Epithelial cell of alveolus of lung (primary cell): Measurements from ENCODE around the gene TAB2. TPM values are rescaled to one million over a fixed set of nuclear protein-coding genes. Genes with fewer than 3 reads are reported as not detected.

Experiments
- total RNA-seq: library from RNA; depleted of rRNA; stranded (reverse); fragments of >200 nt; gene quantifications from 2 replicates; pipeline ENCODE4 v1.2.1, GENCODE V29; 2015

The TAB2 gene, protein sequence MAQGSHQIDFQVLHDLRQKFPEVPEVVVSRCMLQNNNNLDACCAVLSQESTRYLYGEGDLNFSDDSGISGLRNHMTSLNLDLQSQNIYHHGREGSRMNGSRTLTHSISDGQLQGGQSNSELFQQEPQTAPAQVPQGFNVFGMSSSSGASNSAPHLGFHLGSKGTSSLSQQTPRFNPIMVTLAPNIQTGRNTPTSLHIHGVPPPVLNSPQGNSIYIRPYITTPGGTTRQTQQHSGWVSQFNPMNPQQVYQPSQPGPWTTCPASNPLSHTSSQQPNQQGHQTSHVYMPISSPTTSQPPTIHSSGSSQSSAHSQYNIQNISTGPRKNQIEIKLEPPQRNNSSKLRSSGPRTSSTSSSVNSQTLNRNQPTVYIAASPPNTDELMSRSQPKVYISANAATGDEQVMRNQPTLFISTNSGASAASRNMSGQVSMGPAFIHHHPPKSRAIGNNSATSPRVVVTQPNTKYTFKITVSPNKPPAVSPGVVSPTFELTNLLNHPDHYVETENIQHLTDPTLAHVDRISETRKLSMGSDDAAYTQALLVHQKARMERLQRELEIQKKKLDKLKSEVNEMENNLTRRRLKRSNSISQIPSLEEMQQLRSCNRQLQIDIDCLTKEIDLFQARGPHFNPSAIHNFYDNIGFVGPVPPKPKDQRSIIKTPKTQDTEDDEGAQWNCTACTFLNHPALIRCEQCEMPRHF
- total RNA-seq = 25.7 and 35.5 TPM in 2 replicates

DNA sequence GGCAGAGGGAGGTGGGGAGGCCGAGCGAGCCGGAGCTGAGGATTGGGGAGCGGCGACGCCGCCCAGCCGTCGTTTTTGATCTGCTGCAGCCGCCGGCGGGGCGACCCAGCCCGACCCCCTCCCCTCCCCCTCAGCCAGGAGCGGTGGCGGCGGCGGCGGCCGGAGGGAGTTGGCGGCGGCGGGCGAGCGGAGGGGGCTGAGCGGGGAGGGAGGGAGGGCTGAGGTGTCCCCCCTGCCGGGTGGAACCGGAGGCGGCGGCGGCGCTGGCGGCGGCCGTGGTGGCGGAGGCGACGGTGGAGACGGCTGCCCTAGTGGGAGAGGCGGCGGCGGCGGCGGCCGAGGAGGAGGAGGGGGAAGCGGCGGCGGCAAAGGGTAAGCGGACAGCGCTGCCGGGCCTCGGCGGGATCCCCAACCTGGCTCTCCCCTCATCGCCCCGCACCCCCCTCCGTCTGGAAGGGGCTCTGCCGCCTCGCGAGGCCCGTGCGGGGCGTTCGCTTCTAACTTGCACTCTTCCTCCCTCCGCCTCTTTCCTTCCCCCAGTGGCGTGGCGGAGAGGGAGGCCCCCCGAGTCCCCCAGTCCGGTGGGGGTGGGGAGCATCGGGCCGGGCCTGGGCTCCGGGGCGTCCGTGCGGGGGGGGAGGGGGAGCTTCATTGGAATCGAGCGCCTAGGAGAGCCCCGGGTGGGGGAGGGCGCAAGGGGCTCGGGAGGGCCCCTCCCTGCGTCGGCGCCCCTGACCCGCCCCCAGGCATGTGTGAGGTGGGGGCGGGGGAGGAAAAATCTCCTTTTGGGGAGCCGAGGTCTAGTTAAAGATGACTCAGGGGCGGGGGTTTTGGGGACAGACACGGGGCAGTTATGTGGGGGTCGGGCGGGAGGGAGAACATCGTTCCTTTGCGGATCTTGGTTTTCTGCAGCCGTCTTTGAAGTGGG lies at the start of gene TAB2:
TSS of gene TAB2 (plus strand) at position 69 of the 928 bp plus-strand sequence. CDS start 52,286 bp downstream, outside the sequence.

DNA sequence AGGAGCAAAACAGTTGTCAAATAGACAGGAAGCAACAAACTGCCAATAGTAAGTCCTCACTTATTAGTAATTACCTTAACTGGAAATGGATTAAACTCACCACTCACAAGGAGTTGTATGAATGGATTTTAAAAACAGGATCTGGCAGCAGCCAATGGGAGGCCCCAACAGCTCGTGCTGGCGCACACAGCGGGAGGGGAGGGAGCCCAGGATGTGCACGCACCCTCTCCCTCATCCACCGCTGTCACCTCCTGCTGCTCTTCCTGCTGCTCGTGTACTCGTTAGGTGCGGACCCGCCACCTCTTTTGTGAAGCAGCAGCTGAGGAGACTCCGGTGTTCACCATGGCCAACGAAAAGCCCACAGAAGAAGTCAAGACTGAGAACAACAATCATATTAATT lies 82.5 kb downstream of the TAB2 start, which contains the start of gene SUMO4:
TSS of gene SUMO4 (plus strand) at position 213 of the 400 bp plus-strand sequence. CDS start at position 343, 130 bp downstream.

Other genes starting within 250 kb of the TAB2 start
- 4.8 TPM in 1 of 2 replicates, not detected in the other for gene SUMO4, start 82.5 kb downstream of the TAB2 start, total RNA-seq
- gene ZC3H12D, start 167.3 kb downstream of the TAB2 start, total RNA-seq = not detected in 2 replicates
- gene PPIL4, start 228.3 kb downstream of the TAB2 start, total RNA-seq = 21.5 and 32.4 TPM in 2 replicates
- gene GINM1, start 248.7 kb downstream of the TAB2 start, total RNA-seq = 31.8 and 43.0 TPM in 2 replicates